Pulmonary artery endothelial cell (primary cell): Measurements from ENCODE around the gene SH3RF2. TPM values are rescaled to one million over a fixed set of nuclear protein-coding genes. Genes with fewer than 3 reads are reported as not detected.
"Not testable (repeated sequence)": the region's sequence is repeated elsewhere in the genome, so short reads cannot be mapped to it uniquely, and the experiment has no call there.

Experiments used
- DNase-seq: peaks from one replicate; pipeline ENCODE4 v3.0.0-alpha.2; 2011; ENCODE audit warnings: low read depth, low spot score
- total RNA-seq: library from RNA; depleted of rRNA; stranded (reverse); fragments of >200 nt; gene quantifications from 2 replicates; pipeline ENCODE4 v1.2.3, GENCODE V29; 2014

SH3RF2 gene
- total RNA-seq, 1 donor from 2014 or later = 1.3 TPM

DNA sequence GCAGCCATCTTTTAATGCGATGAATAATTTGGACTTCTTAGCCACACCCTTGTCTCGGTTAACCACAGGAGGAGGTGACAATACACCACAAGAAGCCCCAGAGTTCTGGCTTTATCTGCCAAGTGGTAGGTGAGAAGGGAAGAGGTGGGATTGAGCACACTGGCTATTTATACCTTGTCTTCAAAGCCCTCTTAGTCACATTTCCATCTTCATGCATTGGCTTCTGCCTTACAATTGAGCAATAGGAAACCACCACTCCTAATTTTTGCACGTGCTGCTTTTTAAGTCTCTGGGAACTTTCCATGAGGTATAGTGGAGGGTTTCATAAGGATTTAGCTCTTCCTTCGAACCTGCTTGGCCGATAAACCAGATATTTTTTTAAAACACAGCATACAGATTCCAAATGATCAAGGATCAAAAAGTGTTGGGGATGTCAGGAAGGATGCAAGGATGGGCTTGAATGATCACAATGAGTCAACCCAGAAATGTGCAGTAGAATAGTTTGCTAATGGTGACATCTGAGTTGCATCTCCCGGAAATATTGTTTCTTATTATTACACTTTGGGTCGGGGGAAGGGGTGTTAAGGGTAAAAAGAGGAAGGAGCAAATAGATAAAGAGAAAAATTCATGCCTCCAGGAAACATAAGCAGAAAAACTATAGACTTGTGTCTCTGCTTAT is 143.5 kb downstream of the SH3RF2 start:
- no peak for DNase-seq

DNA sequence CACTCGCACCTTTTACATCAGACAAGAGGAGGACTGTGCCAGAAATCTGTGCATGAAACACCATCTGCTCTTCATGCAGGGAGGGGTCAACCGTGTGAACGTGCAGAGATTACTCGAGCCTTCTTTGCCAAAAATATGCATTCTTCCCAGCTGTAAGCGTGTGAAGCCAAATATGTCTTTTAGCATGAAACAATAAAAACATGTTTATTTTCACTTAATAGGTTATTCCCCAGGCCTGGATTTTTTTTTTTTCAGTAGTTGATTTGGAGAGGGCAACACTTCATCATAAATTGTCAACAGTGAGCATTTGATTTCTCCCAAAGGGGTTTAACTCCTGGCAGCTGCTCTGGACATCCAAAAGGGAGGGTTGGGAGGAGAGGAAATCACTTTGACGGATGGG is 145.2 kb downstream of the SH3RF2 start:
- no peak for DNase-seq

DNA sequence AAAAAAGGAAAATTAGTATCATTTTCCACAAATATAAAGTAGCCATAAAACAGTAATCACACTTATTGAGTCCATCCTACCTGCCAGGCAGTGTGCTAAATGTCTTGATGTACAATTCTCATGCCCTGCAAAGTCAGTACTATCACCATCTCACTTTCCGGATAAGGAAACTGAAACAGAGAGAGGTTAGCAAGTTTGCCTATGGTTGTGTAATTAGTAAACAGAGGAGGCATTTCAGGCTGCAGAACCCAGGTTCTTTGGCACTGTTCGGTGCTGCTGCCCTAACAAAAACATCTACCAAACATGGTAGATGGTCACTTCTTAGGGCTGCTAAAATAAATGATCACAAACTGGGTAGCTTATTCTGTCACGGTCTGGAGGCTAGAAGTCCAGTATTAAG is 146.4 kb downstream of the SH3RF2 start:
- DNase-seq = no peak

DNA sequence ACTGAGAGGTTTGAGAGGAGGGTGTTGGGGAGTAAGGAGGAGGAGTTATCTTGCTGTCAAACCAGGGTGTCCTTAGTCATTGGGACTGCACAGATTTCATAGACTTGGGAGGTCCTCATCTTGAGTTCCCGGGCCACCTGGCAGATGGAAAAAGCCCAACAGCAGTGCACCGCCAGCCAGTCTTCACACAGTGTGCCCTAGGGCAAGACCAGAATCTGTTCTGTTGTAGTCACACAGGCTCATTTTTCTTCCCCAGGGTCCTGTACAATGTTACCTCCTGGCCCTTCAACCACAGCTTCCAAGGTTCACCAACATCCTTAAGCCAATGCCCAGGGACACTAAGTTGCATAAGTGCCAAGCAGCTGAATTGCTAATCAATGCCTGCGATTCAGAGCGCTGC is 148.0 kb downstream of the SH3RF2 start:
- DNase-seq = no peak

DNA sequence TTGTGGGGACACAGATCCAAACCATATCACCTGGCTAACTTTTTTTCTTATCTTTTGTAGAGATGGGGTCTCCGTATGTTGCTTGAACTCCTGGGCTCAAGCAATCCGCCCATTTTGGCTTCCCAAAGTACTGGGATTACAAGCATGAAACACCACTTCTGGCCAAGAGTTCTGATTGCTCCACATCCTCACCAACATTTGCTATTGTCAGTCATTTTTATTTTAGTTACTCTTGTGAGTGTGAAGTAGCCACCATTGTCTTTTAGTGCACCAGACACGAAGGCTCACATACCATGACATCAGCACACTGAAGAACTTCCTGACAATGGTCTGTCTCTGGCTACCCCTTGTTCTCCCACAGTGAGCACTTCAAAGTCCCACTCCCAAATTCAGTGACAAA is 151.7 kb downstream of the SH3RF2 start:
- no peak for DNase-seq

DNA sequence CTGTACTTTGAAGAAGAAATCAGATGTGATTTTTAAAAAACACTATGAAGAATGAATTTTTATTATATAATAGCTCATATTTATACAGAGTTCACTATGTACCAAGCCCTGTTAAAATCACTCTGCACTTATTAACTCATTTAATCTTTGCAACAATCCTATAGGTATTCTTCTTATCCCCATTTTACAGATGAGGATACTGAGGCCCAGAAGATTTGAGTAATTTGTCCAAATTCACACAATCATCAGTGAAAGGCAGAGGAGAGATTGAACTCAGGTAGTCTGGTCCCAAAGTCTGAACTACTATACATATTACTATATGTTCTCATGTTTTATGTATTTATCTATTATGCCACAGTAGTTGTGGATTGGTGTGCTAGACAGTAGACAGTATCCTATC is 152.9 kb downstream of the SH3RF2 start:
- DNase-seq = no peak

DNA sequence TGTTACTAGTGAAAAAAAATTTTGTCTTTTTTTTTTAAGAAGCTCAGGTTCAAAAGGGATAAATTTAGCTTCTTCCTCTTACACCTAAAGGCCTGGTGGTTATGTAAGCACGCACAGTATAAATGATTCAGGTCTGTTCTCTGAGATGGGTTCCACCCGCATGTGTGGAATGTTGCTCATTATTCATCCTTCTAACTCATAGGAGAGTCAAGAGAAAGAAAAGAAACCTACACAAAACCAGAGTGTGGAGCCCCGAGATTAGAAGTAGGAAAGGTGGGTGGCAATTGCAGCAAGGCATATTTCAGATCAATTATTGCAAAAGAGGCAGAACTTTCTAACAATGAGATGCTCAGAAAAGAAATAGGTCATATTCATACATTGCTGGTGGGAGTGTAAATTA is 155.5 kb downstream of the SH3RF2 start:
- no peak for DNase-seq

DNA sequence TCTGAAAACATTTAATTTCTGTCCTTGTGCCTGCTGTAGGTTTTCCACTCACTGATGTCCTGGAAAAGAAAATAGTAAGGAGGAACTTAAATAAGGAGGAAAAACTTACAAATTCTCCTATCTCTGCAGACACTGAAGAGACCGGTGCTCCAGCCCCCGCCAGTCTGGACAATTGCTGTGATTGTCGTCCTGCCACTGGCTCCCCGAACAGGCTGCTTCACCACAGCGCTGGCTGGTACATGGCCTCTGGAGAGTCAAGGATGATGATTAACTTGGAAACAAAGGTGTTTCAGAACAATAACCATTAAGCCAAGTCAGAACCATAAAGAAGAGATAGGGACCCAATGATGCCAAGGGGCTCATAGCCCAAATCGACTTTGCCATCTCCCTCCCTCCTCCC is 161.7 kb downstream of the SH3RF2 start:
- DNase-seq = no peak

DNA sequence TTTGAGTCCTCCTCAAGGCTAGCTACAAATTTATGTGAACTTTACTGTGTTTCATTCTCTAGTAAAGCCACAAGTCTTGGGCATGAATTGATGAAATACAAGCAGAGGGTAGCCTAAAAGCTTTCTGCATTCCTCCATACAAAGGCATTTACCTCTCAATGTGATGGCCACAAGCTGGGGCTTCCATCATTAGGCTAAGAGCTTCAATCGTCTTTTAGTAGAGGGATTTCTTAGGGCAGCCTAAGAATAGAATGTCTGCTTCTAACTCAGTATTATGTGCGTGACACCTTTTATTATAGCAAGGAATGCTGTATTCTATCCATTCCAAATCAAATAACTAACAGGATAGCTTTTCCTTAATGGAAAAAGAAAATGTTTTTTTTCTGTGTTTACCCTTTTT is 165.3 kb downstream of the SH3RF2 start:
- no peak for DNase-seq

DNA sequence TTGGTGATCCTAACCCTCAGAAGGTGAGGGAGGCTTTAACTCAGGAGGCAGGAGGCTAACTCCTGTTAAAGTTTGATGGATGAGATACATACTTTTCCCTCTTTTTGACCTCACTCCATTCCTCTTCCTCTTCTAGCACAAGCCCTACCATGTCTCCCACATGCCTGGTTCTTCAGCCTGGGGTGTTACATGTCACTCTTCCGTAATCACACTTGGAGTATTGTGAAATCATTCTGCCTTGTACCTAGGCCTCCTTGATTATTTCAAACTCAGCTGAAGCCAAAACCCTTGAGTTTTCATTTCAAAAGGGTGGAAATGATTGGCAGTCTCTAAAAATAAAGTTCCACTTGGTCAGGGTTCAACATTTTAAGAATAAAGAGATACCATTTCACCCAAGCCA is 167.2 kb downstream of the SH3RF2 start:
- DNase-seq = no peak

DNA sequence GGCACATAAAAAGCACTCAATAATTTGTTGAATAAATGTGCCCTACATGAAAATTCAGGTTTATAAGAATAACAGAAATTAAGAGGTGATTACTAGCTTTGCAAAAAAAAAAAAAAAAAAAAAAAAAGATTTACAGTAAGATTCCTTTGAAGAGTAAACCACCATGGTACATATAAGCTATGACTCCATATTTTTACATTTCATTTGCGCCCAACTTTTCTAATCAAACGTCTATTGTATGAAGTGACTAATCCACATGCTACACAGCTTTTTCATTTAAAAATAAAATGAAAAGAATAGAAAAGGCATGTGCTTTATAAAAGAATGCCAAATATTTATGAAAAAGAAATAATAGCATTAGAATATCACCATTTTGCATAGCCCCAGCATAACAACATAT is 169.1 kb downstream of the SH3RF2 start, which contains the start of gene PLAC8L1:
Gene PLAC8L1 (minus strand): TSS at position 101 of the 400 bp plus-strand sequence. CDS start 1,266 bp downstream, outside the sequence.
- DNase-seq = no peak

DNA sequence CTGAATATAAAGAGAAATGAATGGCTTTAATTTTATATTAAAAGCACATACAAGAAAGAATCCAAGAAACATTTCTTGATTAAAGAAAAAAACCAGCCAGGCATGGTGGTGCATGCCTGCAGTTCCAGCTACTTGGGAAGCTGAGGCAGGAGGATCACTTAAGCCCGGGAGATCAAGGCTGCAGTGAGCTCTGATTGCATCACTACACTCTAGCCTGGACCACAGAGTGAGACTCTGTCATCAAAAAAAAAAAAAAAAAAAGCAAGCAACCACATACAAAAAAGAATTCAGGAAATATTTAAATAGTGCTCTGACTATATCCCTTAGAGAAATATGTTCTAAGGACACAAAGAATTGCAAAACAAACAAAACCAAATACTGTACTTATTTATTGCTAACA is 171.5 kb downstream of the SH3RF2 start:
- DNase-seq = no peak

DNA sequence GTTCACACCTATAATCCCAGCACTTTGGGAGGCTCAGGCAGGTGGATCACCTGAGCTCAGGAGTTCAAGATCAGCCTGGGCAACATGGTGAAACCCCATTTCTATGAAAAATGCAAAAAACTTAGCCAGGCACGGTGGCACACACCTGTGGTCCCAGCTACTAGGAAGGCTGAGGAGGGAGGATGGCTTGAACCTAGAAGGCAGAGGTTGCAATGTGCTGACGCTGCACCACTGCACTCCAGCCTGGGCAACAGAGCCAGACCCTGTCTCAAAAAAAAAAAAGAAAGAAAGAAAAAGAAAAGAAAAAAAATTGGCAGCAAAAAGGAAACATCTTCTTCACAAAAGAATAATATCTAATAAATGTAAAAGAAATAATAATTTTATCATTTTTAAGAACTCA is 172.5 kb downstream of the SH3RF2 start:
- not testable (repeated sequence) for DNase-seq

DNA sequence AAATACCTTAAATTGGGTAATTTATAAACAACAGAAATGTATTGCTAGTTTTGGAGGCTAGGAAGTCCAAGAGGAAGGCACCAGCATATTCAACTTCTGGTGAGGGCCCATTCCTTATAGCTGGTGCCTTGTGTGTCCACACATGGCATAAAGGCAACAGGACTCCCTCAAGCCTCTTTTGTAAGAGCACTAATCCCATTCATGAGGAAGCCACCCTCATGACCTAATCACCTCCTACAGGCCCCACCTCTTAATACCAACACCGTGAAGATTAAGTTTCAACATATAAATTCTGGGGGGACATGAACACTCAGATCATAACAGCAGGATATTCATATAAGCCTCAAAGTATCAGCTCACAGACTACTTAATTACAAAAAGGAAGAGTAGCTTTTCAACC is 173.0 kb downstream of the SH3RF2 start:
- no peak for DNase-seq

DNA sequence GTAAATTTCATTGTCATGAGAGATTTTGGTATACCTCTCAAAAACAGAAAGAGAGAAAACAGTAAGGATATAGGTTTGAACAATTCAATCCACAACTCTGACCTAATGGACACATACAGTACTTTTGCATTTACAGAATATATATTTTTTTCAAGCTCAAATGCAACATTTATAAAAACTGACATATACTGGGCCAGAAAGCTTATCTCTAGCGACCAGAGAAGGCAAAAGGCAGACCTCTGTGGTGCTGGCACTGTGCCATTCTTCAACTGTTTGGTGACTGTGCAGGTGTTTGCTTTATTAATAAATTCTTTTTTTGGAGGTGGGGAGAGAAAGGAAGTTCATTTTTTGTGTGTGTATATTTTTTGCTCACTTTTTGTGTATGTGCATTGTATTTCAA is 175.0 kb downstream of the SH3RF2 start:
- no peak for DNase-seq

DNA sequence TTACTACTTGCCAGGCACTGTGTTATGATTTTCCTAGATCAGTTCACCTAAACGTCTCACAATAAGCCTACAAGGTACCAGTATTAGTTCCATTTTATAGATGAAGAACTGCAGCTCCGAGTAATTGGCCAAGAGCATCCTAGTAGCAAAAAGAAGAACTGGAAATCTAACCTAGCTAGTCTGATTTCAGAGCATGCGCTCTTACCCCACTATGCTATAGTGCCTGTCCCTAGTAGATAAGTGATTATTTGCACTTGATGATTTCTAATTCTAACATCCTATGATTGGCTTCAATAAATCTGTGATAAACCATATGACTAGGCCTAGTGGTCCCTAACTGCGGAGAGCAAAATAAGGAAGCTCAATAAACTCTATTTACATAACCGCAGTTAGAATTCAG is 176.1 kb downstream of the SH3RF2 start:
- no peak for DNase-seq

Other genes with a start within 250 kb of the SH3RF2 start
- gene PRELID2, start 101.2 kb upstream of the SH3RF2 start, total RNA-seq = 32.3 and 32.6 TPM in 2 replicates
- not detected in 2 replicates for gene GRXCR2, start 63.6 kb upstream of the SH3RF2 start, total RNA-seq
- not detected in 2 replicates for gene PLAC8L1, start 169.0 kb downstream of the SH3RF2 start, total RNA-seq
- 146 and 195 TPM in 2 replicates for gene LARS1, start 246.1 kb downstream of the SH3RF2 start, total RNA-seq